K562 (cell line): ENCODE measurements around the gene RAB5B. TPM values are rescaled to one million over a fixed set of nuclear protein-coding genes. Genes with fewer than 3 reads are reported as not detected.

Experiments used
- BCLAF1 ChIP-seq, 2 experiments: fragments of 450-650 bp in 1 of 2; IDR thresholded peaks; 2 replicates each; pipeline ENCODE4 v1.6.1; 2011 to 2017; ENCODE audit warnings: low read depth in 2 of 2, antibody characterized with exemption in 1 of 2, borderline replicate concordance in 1 of 2, low read length in 1 of 2, mild to moderate bottlenecking in 1 of 2, mixed read lengths in 1 of 2; ENCODE audit not compliant: control insufficient read depth in 1 of 2
- KDM1A ChIP-seq, 2 experiments: fragments of 450-650 bp; IDR thresholded peaks; 2 replicates each; pipeline ENCODE4 v1.6.1; 2016; ENCODE audit warnings: mild to moderate bottlenecking in 2 of 2
- MLLT1 ChIP-seq, 2 experiments: fragments of 450-650 bp; IDR thresholded peaks; 2 replicates each; pipeline ENCODE4 v1.6.1; 2016
- MYC ChIP-seq, 2 experiments: fragments of 250-450 bp in 1 of 2; sonication (Bioruptor Pico) in 1 of 2; IDR thresholded peaks; 2 replicates each; pipeline versions ENCODE4 v1.5.1 to v1.6.1; 2012 to 2021; ENCODE audit warnings: low read depth in 2 of 2, borderline replicate concordance in 1 of 2, improper control_type of control experiment in 1 of 2, low read length in 1 of 2, mild to moderate bottlenecking in 1 of 2, moderate library complexity in 1 of 2
- NFIC ChIP-seq: fragments of 450-650 bp; IDR thresholded peaks from 2 replicates; pipeline ENCODE4 v1.6.1; 2017; ENCODE audit warnings: mild to moderate bottlenecking, inconsistent platforms
- NR1H2 ChIP-seq: sonication (generic); formaldehyde crosslinking; IDR thresholded peaks from 2 replicates; pipeline ENCODE4 v1.4.0; 2020; ENCODE audit warnings: mild to moderate bottlenecking, missing genetic modification reagents
- OTX1 ChIP-seq: fragments of 450-650 bp; formaldehyde crosslinking; IDR thresholded peaks from 2 replicates; pipeline ENCODE4 v1.4.0; 2022; ENCODE audit warnings: mild to moderate bottlenecking
- RAD51 ChIP-seq: fragments of 450-650 bp; IDR thresholded peaks from 2 replicates; pipeline ENCODE4 v1.7.1; 2016; ENCODE audit warnings: low read depth, mild to moderate bottlenecking, borderline replicate concordance
- SUPT5H ChIP-seq: fragments of 450-650 bp; IDR thresholded peaks from 2 replicates; pipeline ENCODE4 v1.6.1; 2016
- ZFP91 ChIP-seq: sonication (generic); formaldehyde crosslinking; IDR thresholded peaks from 2 replicates; pipeline ENCODE4 v1.8.0; 2022; ENCODE audit warnings: mild to moderate bottlenecking, missing genetic modification reagents
- ZNF175 ChIP-seq: fragments of 200-800 bp; sonication (Bioruptor generic); IDR thresholded peaks from 2 replicates; pipeline ENCODE4 v1.6.1; 2016; ENCODE audit warnings: low read depth, mild to moderate bottlenecking, missing genetic modification characterization, missing compliant biosample characterization
- ZSCAN32 ChIP-seq: fragments of 450-650 bp; formaldehyde crosslinking; IDR thresholded peaks from 2 replicates; pipeline ENCODE4 v1.4.0; 2020; ENCODE audit warnings: mild to moderate bottlenecking, moderate library complexity
- polyA plus RNA-seq, 8 experiments: library from polyadenylated mRNA; depleted of rRNA in 4 of 8; stranded (reverse) in 5 of 8; unstranded in 3 of 8; fragments of >200 nt; fragmentation: Nextera tagmentation in 2 of 8; fragmentation: Illumina TruSeq in 1 of 8; extraction: Ambion mirVana in 2 of 8; extraction: Trizol in 1 of 8; gene quantifications; 2 replicates each; pipeline versions ENCODE4 v1.2.1 to v1.2.3, GENCODE V29; 2011 to 2014; ENCODE audit warnings: inconsistent platforms in 1 of 8, missing spikeins in 1 of 8
- total RNA-seq, 7 experiments: library from RNA; depleted of rRNA in 6 of 7; stranded (reverse); fragments of >200 nt in 6 of 7; fragmentation: Illumina TruSeq in 2 of 7; extraction: Trizol in 2 of 7; gene quantifications; 2 replicates each; pipeline versions ENCODE4 v1.2.1 to v1.2.3, GENCODE V29; 2011 to 2021; ENCODE audit warnings: low replicate concordance in 1 of 7

Gene RAB5B
- total and polyA plus RNA-seq, 9 of the 15 experiments (the other 6 are each of a cell fraction or from before 2014, with no cell fraction given) = 6.8 to 73.8 (median 25.2) TPM

- TF ChIP-seq BCLAF1 (IDR thresholded peaks at IDR 0.05; ENCODE audit: borderline replicate concordance in 1 of 2, control insufficient read depth in 1 of 2, low read depth in 2 of 2, low read length in 1 of 2) (0 out of 4 replicates have a peak, but pooled peaks of 1 of the 2 experiments have one; percentile 40), RAD51 (0 out of 2 replicates have a peak, but pooled peaks have one; percentile 45), MLLT1 (IDR thresholded peaks at IDR 0.05) (peak in 1 of 2 experiments; percentile 64; a peak in 1 of 4 replicates), NFIC (0 out of 2 replicates have a peak, but pooled peaks have one; percentile 11), NR1H2 (CRISPR knock-in tag) (no peak), SUPT5H (no peak), ZFP91 (CRISPR knock-in tag) (peak; percentile 71), KDM1A (IDR thresholded peaks at IDR 0.05) (peak in 1 of 2 experiments; percentile 36; a peak in 1 of 4 replicates), OTX1 (CRISPR knock-in tag) (peak; percentile 71; the same call in 1 of the 2 replicates), ZNF175 (CRISPR knock-in tag) (0 out of 2 replicates have a peak, but pooled peaks have one; percentile 16), MYC (IDR thresholded peaks at IDR 0.05; ENCODE audit: low read depth, low read length) (no peak), MYC (CRISPR knock-in tag; IDR thresholded peaks at IDR 0.05; ENCODE audit: borderline replicate concordance, low read depth) (no peak), ZSCAN32 (CRISPR knock-in tag) (no peak)
- TF ChIP-seq, all 486 proteins: peak for 26
Observed at GRCh38 chr12:55925870-55926737, 47.8 kb upstream of the RAB5B start (continued).
